ENCODE data around the gene MAP3K4.
"Not testable (repeated sequence)": the region's sequence is repeated elsewhere in the genome, so short reads cannot be mapped to it uniquely, and the experiment has no call there.

MAP3K4 gene

GRCh38 chr6:160974304-160974771 lies 17.2 kb upstream of the MAP3K4 start:
- Histone ChIP-seq H3K9me3 (ENCODE audit: low read length) (no peaks in the 10 kb centered on the region), H3K36me3 (ENCODE audit: insufficient read depth, low read length) (no peaks in the 10 kb centered on the region), H3K9ac (ENCODE audit: low read length) (no peak overlapping the region), H3K27ac (ENCODE audit: low read depth, low read length) (peak overlapping the region; percentile 2), H3K4me3 (ENCODE audit: low read depth in 1 of 2, low read length in 2 of 2) (peak overlapping the region in 1 of 2 donors; percentile 8), H3K4me1 (ENCODE audit: insufficient read depth, low read length) (peaks cover 34% of the 10 kb centered on the region), H3K27me3 (ENCODE audit: control insufficient read depth in 1 of 2, insufficient read depth in 2 of 2, low read length in 2 of 2) (no peaks in the 10 kb centered on the region)

GRCh38 chr6:160975162-160975561 lies 16.4 kb upstream of the MAP3K4 start:
- Histone ChIP-seq H3K4me3 (ENCODE audit: low read depth in 1 of 2, low read length in 2 of 2) (peak overlapping the region in 1 of 2 donors; percentile 8), H3K9me3 (ENCODE audit: low read length) (no peaks in the 10 kb centered on the region), H3K4me1 (ENCODE audit: insufficient read depth, low read length) (peaks cover 37% of the 10 kb centered on the region), H3K27me3 (ENCODE audit: control insufficient read depth in 1 of 2, insufficient read depth in 2 of 2, low read length in 2 of 2) (no peaks in the 10 kb centered on the region), H3K27ac (ENCODE audit: low read depth, low read length) (no peak overlapping the region), H3K9ac (ENCODE audit: low read length) (no peak overlapping the region), H3K36me3 (ENCODE audit: insufficient read depth, low read length) (no peaks in the 10 kb centered on the region)

GRCh38 chr6:160975961-160976360 lies 15.6 kb upstream of the MAP3K4 start:
- H3K36me3 ChIP-seq (ENCODE audit: insufficient read depth, low read length); H3K27ac ChIP-seq (ENCODE audit: low read depth, low read length); H3K9ac ChIP-seq (ENCODE audit: low read length); H3K9me3 ChIP-seq (ENCODE audit: low read length); H3K4me3 ChIP-seq (ENCODE audit: low read depth in 1 of 2, low read length in 2 of 2); H3K27me3 ChIP-seq (ENCODE audit: control insufficient read depth in 1 of 2, insufficient read depth in 2 of 2, low read length in 2 of 2): not testable (repeated sequence)
- H3K4me1 ChIP-seq (ENCODE audit: insufficient read depth, low read length) = peaks cover 37% of the 10 kb centered on the region

- Histone ChIP-seq H3K9ac (ENCODE audit: low read length) (no peak overlapping the region), H3K4me1 (ENCODE audit: insufficient read depth, low read length) (peaks cover 37% of the 10 kb centered on the region), H3K9me3 (ENCODE audit: low read length) (no peaks in the 10 kb centered on the region), H3K27me3 (ENCODE audit: control insufficient read depth in 1 of 2, insufficient read depth in 2 of 2, low read length in 2 of 2) (no peaks in the 10 kb centered on the region), H3K36me3 (ENCODE audit: insufficient read depth, low read length) (no peaks in the 10 kb centered on the region), H3K27ac (ENCODE audit: low read depth, low read length) (no peak overlapping the region), H3K4me3 (ENCODE audit: low read depth in 1 of 2, low read length in 2 of 2) (peak overlapping the region in 1 of 2 donors; percentile 8)
These were observed 13.2 kb upstream of the MAP3K4 start for GRCh38 chr6:160978141-160978901.

DNA sequence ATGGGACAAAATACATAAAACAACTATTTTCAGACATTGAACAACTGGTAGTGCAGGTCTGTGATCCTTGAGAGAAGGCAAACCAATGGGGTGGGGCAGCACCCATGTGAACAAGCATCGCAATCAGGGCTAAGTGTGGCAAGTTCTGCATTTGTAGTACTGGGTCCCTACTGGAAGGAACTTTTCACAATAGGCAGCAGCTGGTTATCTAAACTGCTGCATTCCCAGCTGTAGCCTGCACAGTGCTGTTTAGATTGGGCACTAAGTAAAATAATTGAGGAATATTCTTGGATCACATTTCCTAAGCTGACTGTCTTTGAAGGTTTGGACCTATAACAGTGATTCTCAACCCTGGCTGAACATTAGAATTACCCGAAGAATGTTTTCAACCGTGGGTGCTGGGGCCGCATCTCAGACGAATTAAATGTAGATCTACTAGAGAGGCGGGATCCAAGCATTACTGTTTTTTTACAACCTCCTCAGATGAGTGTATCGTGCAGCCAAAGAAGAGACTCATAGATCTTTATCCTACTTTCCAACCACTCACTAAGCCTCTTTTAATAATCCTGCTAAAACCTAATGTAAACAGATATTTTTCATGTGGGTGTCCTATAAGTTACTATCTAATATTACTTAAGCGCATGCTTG lies 12.4 kb upstream of the MAP3K4 start:
- Histone ChIP-seq H3K27ac (ENCODE audit: low read depth, low read length) (no peak overlapping the region), H3K36me3 (ENCODE audit: insufficient read depth, low read length) (no peaks in the 10 kb centered on the region), H3K27me3 (ENCODE audit: control insufficient read depth in 1 of 2, insufficient read depth in 2 of 2, low read length in 2 of 2) (no peaks in the 10 kb centered on the region), H3K4me3 (ENCODE audit: low read depth in 1 of 2, low read length in 2 of 2) (no peak overlapping the region), H3K4me1 (ENCODE audit: insufficient read depth, low read length) (peaks cover 29% of the 10 kb centered on the region), H3K9ac (ENCODE audit: low read length) (no peak overlapping the region), H3K9me3 (ENCODE audit: low read length) (no peaks in the 10 kb centered on the region)

- H3K27ac ChIP-seq (ENCODE audit: low read depth, low read length) = not testable (repeated sequence)
These were observed 8.1 kb upstream of the MAP3K4 start for GRCh38 chr6:160983377-160983948.

DNA sequence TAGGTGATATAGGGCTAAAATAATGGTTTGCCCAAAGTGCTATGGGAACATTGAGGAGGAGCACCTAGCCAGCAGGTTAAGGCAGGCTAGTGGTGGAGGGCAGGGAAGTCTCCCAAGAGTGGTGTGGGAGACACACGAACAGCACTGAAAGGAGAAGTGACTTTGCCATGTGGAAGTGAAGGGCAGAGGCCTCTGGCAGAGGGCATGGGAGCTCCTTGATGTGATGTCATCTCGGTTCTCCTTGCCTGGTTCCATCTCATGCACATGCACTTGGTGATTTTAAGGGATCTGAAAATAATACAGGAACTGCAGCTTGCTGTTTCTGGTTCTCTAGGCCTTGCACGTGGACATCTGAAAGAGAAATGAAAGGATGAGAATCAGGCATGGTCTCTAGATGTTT lies 4.7 kb upstream of the MAP3K4 start:
- no peaks in the 10 kb centered on the region for H3K36me3 ChIP-seq (ENCODE audit: insufficient read depth, low read length)
- H3K4me1 ChIP-seq (ENCODE audit: insufficient read depth, low read length) = no peaks in the 10 kb centered on the region
- H3K27ac ChIP-seq (ENCODE audit: low read depth, low read length) = no peak overlapping the region
- no peaks in the 10 kb centered on the region for H3K9me3 ChIP-seq (ENCODE audit: low read length)
- H3K9ac ChIP-seq (ENCODE audit: low read length) = no peak overlapping the region
- no peaks in the 10 kb centered on the region for H3K27me3 ChIP-seq (ENCODE audit: control insufficient read depth in 1 of 2, insufficient read depth in 2 of 2, low read length in 2 of 2)
- no peak overlapping the region for H3K4me3 ChIP-seq (ENCODE audit: low read depth in 1 of 2, low read length in 2 of 2)

More at GRCh38 chr6:160983377-160983948, 8.1 kb upstream of the MAP3K4 start:
- not testable (repeated sequence) for H3K4me3 ChIP-seq (ENCODE audit: low read depth in 1 of 2, low read length in 2 of 2); H3K27me3 ChIP-seq (ENCODE audit: control insufficient read depth in 1 of 2, insufficient read depth in 2 of 2, low read length in 2 of 2); H3K36me3 ChIP-seq (ENCODE audit: insufficient read depth, low read length); H3K9ac ChIP-seq (ENCODE audit: low read length); H3K9me3 ChIP-seq (ENCODE audit: low read length)
- H3K4me1 ChIP-seq (ENCODE audit: insufficient read depth, low read length) = peaks cover 11% of the 10 kb centered on the region

GRCh38 chr6:160987265-160987664 lies 4.3 kb upstream of the MAP3K4 start:
- Histone ChIP-seq H3K4me1 (ENCODE audit: insufficient read depth, low read length) (no peaks in the 10 kb centered on the region), H3K36me3 (ENCODE audit: insufficient read depth, low read length) (no peaks in the 10 kb centered on the region), H3K4me3 (ENCODE audit: low read depth in 1 of 2, low read length in 2 of 2) (no peak overlapping the region), H3K27ac (ENCODE audit: low read depth, low read length) (no peak overlapping the region), H3K27me3 (ENCODE audit: control insufficient read depth in 1 of 2, insufficient read depth in 2 of 2, low read length in 2 of 2) (no peaks in the 10 kb centered on the region), H3K9ac (ENCODE audit: low read length) (no peak overlapping the region), H3K9me3 (ENCODE audit: low read length) (no peaks in the 10 kb centered on the region)

DNA sequence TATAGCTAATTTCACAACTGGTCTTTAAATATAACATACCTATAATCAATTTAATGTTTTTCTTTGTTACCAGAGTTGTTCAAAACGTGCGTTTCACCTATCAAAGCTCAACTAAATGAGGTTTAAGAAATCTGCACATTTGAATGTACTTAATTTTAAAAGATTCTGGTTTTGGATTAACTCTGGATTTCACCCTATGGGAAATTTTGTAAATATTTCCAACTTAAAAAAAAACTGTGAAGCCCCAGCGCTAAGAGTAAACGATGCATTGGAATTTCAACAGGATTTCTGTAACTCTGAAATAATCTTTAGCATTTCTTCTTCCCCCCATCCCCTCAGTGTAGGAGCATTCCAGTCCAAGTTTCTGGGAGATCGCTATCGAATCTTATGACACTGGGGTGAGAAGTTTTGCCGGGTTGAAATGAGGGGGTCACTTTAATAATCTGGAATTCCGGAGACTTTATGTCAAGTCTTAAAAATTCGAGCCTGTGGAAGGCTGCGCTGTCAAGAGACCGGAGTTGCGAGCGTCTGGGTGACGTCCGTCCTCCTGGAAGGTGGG lies 643 bp upstream of the MAP3K4 start:
- no peaks in the 10 kb centered on the region for H3K36me3 ChIP-seq (ENCODE audit: insufficient read depth, low read length)
- no peaks in the 10 kb centered on the region for H3K9me3 ChIP-seq (ENCODE audit: low read length)
- H3K27ac ChIP-seq (ENCODE audit: low read depth, low read length) = peak overlapping the region; percentile 74
- peak overlapping the region; percentile 73 for H3K9ac ChIP-seq (ENCODE audit: low read length)
- peak overlapping the region; percentile 68 to 98 for H3K4me3 ChIP-seq (ENCODE audit: low read depth in 1 of 2, low read length in 2 of 2)
- no peaks in the 10 kb centered on the region for H3K27me3 ChIP-seq (ENCODE audit: control insufficient read depth in 1 of 2, insufficient read depth in 2 of 2, low read length in 2 of 2)
- H3K4me1 ChIP-seq (ENCODE audit: insufficient read depth, low read length) = peaks cover 8% of the 10 kb centered on the region

DNA sequence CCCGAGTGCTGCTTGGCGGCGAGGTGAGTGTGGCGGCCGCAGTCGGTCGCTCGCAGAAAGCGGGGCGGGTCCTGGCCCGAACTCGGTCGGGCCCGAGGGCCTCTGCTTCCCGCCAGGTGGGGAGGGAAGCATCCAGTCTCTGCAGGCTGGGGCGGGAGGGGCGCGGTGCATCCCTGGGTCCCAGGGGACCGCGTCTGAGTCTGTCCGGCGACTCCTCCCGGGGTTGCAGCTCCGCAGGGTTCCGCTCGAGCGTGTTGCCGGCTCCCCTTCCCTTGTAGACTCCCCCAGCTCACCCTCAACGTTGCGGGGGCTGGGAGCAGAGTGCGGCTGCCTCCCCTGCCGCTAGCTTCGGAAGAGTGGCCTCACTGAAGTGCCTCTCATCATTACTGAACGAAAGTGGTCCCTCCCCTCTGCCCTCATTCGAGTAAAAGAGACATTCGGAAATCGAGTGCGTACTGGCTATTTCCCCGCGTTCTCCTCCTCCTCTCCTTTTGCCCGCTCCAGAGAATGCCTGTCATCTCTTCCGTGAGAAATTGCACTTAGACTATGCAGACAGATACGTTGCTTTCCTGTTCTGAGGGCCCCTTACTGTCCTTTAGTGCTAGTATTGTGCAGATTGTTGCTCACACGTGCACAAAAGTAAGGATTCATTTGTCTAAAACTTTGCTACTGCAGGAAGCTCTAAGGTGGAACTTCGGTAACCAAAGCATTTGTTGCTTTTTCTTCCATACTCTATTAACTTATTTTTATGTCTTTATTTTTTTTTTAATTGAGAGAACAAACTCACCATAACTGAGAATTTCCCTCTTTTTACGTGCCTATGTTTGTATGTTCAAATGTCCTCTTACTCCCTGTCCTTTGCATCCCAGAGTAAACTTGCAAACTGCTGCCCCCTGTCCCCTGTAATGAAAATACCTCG lies 751 bp downstream of the MAP3K4 start:
- no peaks in the 10 kb centered on the region for H3K36me3 ChIP-seq (ENCODE audit: insufficient read depth, low read length)

DNA sequence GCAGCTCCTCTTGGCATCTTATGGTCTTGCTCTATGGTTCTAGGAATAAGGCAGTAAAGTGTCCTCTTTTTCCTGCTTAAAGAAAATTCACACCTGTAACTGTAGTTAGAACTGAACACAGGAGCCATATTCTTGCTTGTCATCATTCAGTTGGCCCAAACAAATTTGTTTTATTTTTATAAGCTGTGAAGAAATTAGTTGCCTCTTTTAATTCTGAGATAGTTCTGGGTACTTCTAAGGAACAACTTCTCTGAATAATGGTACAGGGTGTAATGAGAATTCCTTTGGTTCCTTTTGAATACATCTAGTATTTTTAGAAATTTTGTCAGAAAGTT lies 1.4 kb downstream of the MAP3K4 start:
- Histone ChIP-seq H3K36me3 (ENCODE audit: insufficient read depth, low read length) (no peaks in the 10 kb centered on the region), H3K27ac (ENCODE audit: low read depth, low read length) (no peak overlapping the region), H3K4me1 (ENCODE audit: insufficient read depth, low read length) (peaks cover 25% of the 10 kb centered on the region), H3K4me3 (ENCODE audit: low read depth in 1 of 2, low read length in 2 of 2) (peak overlapping the region in 1 of 2 donors; percentile 79), H3K9ac (ENCODE audit: low read length) (no peak overlapping the region), H3K9me3 (ENCODE audit: low read length) (no peaks in the 10 kb centered on the region), H3K27me3 (ENCODE audit: control insufficient read depth in 1 of 2, insufficient read depth in 2 of 2, low read length in 2 of 2) (no peaks in the 10 kb centered on the region)

More for the DNA sequence above, 751 bp downstream of the MAP3K4 start:
- Histone ChIP-seq H3K27ac (ENCODE audit: low read depth, low read length) (peak overlapping the region; percentile 74), H3K4me1 (ENCODE audit: insufficient read depth, low read length) (peaks cover 22% of the 10 kb centered on the region), H3K9ac (ENCODE audit: low read length) (peak overlapping the region; percentile 62), H3K9me3 (ENCODE audit: low read length) (no peaks in the 10 kb centered on the region), H3K27me3 (ENCODE audit: control insufficient read depth in 1 of 2, insufficient read depth in 2 of 2, low read length in 2 of 2) (no peaks in the 10 kb centered on the region), H3K4me3 (ENCODE audit: low read depth in 1 of 2, low read length in 2 of 2) (peak overlapping the region; percentile 79 to 98)

Data from muscle layer of colon (tissue), 2 donors.